Astrocyte (in vitro differentiated cells and primary cell): ENCODE measurements around the gene BSCL2.

Experiments used
- EZH2 ChIP-seq: IDR thresholded peaks from 2 replicates; pipeline ENCODE4 v1.6.1; 2012; ENCODE audit warnings: mild to moderate bottlenecking, low read length, inconsistent platforms; ENCODE audit not compliant: insufficient read depth
- TF ChIP-seq, protein P1 (sequence below): IDR thresholded peaks from 2 replicates; pipeline ENCODE4 v1.5.1; 2011; ENCODE audit warnings: low read depth, mild to moderate bottlenecking, inconsistent platforms, low read length, moderate library complexity; ENCODE audit not compliant: insufficient read depth

DNA sequence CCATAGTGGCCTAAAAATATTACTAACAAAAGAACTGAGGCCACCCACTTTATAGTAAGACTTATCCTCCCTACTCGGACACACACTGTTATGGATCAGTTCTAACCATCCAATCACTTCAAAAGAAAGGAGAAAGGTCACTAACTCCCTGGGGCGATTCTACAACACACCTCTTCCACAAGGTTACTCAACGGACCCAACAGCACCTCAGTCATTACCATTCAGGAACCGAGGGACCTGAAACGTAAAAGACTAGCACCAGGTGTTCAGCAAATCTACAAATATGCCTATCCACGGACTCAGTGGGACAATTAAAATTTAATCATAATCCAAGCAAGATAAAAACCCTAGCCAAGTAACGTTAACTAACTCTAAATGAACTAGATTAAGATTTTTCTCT, 18.4 kb upstream of the BSCL2 start:
- TF ChIP-seq, protein P1, sequence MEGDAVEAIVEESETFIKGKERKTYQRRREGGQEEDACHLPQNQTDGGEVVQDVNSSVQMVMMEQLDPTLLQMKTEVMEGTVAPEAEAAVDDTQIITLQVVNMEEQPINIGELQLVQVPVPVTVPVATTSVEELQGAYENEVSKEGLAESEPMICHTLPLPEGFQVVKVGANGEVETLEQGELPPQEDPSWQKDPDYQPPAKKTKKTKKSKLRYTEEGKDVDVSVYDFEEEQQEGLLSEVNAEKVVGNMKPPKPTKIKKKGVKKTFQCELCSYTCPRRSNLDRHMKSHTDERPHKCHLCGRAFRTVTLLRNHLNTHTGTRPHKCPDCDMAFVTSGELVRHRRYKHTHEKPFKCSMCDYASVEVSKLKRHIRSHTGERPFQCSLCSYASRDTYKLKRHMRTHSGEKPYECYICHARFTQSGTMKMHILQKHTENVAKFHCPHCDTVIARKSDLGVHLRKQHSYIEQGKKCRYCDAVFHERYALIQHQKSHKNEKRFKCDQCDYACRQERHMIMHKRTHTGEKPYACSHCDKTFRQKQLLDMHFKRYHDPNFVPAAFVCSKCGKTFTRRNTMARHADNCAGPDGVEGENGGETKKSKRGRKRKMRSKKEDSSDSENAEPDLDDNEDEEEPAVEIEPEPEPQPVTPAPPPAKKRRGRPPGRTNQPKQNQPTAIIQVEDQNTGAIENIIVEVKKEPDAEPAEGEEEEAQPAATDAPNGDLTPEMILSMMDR: no peak
- no peak for TF ChIP-seq EZH2
